Measurements from ENCODE around the gene LILRB2.
"Not testable (repeated sequence)": the region's sequence is repeated elsewhere in the genome, so short reads cannot be mapped to it uniquely, and the experiment has no call there.

LILRB2 gene

DNA sequence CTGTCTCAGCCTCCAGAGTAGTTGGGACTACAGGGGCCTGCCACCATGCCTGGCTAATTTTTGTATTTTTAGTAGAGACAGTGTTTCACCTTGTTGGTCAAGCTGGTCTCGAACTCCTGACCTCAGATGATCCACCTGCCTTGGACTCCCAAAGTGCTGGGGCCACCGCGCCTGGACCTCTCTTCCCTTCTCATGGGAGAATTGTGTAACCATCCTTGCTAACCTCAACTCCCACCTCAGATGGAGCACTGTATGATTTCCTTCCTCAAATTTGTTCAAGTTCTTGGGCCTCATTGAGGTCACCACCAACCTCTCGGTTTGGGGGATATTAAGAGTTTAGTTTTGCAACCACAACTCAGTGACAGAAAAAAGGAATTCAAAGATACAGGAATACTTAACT is 21.3 kb upstream of the LILRB2 start:
- no peak for DNase-seq (ENCODE audit: low spot score)

DNA sequence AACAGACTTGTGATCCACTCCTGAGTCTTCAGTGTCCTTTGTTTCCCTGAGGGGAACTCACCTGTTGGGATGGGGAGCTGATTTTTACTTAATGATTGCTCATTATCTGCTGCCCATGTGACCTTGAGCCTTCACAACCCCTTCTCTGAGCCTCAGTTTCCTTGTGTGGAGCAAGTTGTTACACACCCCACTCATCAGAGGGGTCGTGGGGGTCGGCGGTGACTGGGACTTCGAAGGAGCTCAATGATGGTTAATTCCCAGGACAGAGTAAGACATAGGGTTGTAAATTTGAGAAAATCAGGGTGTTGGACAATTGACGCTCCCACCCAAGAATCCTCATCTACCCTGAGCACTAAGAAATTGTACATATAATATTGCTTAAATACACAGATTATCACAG is 18.6 kb upstream of the LILRB2 start:
- DNase-seq (ENCODE audit: low spot score): no peak

DNA sequence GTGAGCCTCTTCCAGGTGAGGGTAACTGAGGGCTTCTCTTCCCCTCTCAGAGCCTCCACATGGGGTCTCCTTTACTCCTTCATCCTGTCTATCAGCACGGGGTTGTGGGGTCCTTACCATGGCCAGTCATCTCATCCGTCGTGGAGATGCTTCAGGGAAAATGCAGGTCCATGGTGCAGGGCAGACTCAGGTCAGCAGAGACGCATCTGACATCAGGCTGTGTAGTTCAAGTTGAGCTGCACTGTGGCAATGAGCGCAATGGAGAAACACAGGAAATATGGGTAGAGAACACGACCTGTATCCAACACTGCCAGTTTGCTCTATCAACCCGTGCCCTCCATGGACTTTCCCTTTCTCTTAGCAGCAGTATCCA is 18.2 kb upstream of the LILRB2 start:
- DNase-seq (ENCODE audit: low spot score): no peak

DNA sequence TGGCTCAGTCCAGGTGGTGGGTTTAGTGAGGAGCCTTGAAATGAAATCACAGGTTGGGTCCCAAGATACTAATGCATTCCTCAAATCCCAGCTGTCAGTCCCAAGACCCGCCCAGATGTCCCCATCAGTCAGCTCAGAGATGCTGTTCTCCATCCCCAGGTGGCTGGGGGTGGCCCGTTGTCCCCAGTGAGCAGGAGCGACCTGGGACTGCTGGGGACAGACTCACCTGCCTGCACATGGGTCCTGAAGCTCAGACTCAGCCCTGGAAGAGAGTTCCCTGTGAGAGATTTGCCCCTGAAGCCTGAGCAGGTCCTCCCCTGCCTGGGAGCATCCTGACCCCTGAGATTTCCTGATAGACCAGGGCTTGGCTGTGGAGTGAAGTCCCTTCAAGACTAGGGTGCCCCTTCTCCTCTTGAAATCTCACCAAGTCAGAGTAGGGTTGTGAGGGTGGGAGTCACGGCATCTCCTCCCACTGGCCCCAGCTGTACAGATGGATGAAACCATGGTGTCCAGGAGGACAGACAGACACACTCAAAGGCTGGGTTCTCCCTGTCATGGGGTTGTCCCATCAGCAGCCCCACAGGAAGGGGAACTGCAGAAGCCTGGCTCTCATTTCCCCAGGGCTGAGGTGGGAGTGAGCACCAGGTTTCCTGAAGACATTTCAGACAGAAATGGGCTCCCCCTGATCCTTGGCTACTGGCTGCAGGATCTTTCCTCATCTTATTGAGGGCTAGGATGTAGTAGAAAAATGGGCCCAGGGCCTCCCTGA is 17.6 kb upstream of the LILRB2 start:
- no peak for DNase-seq (ENCODE audit: low spot score)

DNA sequence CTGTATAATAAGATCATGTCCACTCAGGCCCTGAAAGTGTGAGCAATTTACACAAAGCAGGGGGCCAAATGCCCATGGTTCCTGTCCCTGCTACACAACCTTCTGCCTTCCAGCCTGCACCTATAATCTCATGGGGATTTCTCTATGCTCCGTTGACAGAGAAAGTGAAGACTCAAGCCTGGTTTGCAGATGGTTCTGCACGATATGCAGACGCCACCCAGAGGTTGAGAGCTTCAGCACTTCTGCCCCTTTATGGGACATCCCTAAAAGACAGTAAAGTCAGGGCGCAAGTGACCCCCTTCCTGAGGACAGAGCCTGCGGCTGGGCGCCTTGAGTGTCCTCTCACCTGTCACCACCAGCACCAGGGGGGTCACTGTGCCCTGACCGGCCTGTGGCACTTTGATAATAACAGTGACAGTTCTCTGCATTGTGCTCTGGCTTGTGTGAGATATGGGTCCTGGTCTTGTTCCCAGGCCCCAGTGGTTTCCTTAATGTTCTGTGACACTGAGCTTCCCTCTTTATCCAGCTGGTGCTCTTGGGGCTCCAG is 16.9 kb upstream of the LILRB2 start:
- DNase-seq (ENCODE audit: low spot score): no peak

DNA sequence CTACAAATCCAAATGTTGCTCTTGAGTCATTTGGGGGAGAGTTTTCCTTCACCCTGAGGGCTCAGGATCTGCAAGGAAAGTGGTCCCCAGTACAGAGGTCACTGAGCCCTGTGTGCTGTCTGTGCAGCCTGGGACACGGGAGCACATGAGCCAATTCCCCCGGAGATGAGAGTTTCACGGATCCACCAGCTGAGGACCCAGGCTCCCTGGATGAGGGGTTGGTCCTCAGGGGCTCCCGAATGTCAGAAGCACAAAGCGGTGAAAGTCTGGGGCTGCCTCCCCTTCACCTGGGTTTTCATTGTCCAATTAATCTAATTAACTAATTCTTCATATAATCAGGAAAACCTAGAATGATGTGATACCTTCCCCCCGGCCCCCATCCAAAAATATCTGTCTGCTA is 13.6 kb upstream of the LILRB2 start:
- DNase-seq (ENCODE audit: low spot score): no peak

DNA sequence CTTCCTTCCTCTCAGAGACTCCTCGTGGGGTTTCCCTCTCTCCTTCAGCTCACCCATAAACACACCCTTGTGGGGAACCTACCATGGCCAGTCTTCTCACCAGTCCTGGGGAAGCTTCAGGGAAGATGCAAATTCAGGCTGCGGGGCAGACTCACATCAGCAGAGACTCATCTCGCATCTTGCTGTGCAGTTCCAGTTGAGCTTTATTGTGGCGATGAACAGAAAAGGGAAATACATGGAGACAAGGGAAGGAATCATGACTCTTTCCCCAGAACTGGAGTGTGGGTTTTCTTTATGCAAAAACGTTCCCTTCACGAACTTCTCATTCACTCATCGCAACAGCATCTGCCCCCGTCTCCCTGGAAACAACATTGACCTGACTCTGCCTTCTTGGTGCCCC is 8.2 kb upstream of the LILRB2 start:
- DNase-seq (ENCODE audit: low spot score): not testable (repeated sequence)

DNA sequence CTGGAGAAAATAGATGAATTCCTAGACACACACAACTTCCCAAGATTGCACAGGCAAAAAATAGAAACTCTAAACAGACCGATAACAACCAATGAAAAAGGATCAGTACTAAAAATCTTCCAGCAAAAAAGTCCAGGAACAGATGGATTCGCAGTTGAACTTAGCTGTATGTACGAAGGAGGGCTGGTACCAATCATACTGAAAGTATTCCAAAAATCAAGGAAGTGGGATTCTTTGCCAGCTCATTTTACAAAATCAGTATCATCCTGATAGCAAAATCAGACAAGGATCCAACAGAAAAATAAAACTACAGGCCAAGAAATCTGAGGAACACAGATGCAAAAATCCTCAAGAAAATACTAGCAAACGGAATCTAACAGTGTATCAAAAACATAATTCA is 6.5 kb upstream of the LILRB2 start:
- DNase-seq (ENCODE audit: low spot score): peak; percentile 28

DNA sequence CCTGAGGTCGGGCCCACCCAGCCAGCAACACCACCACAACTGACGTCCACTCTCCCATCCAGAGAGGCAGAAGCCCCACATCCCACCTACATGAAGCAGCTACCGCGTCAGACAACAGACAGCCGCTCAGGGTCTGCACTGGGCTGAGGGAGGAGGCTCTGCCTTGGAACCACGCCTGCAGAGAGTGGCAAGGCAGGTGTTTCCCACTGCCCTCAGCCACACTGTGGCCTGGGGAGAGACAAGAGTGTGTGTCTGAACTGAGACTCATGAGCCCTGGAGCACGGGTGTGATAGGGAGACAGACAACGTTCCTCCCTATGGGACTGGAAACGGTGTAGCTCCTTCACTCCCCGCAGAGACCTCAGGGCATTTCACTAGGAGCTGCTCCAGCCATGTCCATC is 5.4 kb upstream of the LILRB2 start:
- not testable (repeated sequence) for DNase-seq (ENCODE audit: low spot score)

DNA sequence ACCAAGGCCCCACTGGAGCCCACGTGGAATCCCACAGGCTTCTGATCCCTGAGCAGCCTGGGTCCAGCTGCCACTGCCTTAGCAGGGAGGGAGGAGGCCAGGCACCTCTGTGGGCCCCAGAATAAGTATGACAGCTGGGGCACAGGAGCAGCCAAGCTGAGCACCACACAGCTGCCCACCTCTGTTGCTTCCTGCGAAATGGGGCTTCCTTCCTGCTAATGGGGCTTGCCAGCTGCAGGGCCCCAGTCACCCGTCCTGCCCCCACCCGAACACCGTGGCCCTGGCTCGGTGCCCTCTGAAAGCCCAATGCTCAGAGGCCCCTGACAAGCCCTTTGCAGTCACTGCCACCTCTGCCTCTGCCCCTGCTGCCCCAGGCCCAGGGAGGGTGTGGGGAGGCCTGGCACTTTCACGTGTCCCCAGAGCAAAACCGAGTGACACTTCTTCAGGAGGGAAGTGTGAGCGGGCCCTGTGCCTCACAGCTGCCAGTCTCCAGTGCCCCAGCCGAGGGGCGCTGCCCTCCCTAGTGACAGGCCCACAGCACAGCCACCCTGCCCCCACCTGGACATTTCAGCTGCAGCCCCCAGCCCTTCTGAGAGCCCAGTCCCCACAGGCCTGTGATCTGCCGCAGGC is 4.6 kb upstream of the LILRB2 start:
- DNase-seq (ENCODE audit: low spot score): not testable (repeated sequence)

DNA sequence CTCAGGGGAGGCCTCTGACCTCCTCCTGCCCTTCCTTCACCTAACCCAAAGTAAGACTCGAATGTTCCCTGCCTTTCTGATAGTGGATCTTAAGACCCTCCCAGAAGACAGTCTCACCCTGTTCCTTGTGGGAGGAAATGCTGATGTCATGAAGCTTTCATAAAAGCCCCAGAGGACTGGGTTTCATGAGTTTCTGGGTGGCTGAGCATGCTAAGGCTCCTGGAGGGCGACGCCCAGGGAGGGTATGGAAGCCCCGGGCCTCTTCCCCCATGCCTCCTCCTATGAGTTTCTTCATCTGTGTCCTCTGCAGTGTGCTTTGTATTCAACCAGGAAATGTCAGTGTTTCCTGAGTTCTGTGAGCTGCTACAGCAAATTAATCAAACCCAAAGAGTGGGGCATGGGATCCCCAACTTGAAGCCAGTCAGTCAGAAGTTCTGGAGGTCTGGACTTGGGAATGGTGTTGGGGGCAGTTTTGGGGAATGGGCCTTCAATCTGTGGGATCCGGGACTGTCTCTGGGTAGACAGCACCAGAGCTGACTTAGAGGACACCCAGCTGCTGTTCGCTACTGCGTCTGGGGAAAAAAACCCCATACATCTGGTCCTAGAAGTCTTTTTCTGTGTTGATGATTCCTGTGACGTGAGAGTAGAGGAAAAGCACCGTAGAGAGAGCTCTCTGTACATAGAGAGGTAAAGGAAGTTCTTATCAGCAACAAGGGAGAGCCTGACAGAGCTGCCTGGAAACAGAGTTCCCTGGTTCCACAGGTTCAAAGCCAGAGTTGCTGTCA is 2.0 kb upstream of the LILRB2 start:
- DNase-seq (ENCODE audit: low spot score): no peak

DNA sequence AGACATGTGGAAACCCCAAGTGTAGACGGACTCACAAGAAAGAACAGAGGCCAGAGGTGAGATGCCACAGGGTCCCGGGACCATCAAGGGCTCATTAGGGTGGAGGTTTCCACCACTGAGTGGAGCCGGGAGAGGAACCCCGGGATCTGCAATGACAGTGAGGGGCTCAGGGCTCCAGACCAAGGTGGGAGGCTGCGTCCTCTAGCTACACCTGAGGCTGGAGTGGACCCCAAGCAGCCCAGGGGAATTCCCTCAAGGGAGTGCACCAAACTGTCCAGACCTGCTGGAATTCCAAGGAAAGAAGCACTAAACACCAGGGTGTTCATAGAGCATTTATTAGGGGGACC is 792 bp upstream of the LILRB2 start:
- not testable (repeated sequence) for DNase-seq (ENCODE audit: low spot score)

DNA sequence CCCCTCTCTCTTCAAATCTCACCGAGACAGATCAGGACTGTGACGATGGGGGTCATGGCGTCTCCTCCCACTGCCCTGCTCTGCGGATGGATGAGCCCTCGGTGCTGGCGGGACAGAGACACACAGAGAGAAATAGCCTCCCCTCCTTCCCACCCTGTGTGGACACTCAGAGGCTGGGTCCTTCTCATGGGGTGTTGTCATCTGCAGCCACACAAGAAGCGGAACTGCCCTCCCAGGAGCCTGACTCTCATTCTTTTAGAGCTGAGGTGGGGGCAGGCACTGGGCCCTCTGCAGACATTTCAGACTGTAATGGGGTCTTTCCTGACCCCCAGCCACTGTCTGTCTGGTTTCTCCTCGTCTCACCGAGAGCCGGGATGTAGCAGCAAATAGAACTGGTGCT is 469 bp downstream of the LILRB2 start:
- DNase-seq (ENCODE audit: low spot score): not testable (repeated sequence)

DNA sequence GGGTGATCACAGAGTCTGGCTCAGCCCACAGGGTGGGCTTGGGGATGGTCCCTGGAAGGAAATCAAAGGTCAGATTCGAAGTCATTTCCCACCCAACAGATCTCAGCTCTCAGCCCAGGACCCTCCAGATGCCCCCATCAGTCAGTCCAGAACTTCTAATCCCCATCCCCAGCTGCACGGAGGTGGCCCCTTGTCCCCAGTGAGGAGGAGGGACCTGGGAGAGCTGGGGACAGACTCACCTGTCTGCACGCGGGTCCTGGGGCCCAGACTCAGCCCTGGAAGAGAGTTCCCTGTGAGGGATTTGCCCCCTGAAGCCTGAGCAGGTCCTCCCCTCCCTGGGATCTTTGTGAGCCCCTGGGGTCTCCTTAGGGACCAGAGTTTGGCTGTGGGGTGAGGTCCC is 885 bp downstream of the LILRB2 start:
- not testable (repeated sequence) for DNase-seq (ENCODE audit: low spot score)

DNA sequence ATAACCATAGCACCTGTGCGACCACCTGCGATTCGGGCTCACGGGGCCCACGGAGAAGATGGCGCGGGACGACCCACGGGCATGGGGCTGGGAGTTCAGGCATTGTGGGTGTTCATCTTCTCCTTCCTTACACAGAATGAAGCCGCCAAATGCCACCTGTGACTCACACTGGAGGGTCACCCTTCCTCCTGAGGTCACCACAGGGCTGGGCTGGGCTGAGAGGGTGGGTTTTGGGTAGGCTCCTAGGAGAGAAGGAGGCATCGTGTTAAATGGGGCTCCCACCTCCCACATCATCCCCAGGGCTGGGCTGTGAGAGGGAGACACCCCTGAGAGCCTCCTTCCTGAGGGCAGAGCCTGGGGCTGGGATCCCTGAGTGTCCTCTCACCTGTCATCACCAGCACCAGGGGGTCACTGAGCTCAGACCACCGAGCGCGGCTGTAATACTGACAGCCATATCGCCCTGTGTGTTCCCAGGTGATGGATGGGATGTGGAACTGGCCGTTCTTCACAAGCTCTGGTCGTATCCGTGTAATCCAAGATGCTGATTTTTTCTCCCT is 1.4 kb downstream of the LILRB2 start:
- no peak for DNase-seq (ENCODE audit: low spot score)

DNA sequence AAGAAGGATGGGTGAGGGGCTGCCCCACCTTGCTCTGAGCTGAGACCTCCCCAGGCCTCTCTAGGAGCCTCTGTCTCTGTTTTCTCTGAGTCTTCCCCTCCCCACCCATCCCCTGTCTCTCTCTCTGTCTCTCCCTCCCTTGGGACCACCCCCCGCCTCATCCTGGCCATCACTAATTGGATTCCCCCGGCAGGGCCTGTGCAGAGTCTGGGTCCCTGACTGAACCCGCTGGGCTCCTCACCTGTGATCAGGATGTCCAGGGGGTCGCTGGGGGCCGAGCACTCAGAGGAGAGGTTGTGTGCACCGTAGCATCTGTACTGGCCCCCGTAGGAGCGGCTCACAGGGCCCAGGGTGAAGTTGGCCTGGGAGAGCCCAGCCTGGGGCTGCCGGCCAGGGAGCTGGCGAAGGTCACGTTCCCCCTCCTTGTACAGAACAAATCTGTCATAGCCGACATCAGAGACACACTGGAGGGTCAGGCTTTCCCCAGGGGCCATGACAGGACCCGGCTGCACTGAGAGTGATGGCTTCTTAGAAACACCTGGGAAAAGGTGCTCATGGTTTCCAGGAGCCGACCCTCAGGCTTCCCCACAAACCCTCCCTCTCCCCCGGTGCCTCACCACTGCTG is 2.2 kb downstream of the LILRB2 start:
- not testable (repeated sequence) for DNase-seq (ENCODE audit: low spot score)

DNA sequence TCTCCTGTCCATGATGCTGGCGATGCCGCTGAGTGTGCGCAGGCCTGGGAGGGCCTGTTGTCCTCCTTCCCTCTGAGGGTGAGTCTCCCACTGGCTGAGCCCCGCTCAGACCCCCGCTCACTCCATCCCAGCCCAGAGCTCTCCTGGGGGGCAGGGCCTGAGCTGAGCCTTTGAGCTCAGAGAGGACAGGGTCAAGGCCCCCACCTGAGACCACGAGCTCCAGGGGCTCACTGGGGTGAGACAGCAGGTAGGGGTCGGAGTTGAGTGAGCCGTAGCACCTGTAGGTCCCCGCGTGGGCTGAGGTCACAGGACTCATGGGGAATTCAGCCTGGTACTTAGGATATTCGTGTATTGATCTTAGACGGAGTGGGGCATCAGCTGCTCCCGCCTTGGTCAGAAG is 2.9 kb downstream of the LILRB2 start:
- DNase-seq (ENCODE audit: low spot score): not testable (repeated sequence)

DNA sequence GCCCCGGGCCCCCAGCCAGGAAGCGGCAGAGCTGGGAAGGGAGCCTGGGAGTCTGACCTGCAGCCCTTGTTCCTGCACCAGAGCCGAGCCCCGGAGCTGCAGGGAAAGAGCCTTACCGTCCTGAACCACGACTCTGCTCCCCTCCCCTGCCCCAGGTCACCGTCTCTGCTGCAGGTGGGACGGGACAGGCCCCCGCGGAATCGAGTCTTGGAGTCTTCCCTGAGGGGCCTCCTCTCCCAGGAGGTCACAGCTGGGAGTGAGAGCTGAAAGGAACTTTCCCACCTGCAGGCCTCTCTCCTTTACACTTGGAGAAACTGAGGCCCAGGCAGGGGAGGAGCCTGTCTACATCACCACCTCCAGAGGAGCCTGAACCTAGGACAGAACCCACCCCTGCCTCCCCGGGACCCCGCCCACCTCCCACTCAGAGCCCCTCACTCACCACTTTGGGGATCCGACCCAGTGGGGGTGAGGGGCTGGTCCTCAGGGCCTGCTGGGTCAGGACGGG is 3.7 kb downstream of the LILRB2 start:
- not testable (repeated sequence) for DNase-seq (ENCODE audit: low spot score)

DNA sequence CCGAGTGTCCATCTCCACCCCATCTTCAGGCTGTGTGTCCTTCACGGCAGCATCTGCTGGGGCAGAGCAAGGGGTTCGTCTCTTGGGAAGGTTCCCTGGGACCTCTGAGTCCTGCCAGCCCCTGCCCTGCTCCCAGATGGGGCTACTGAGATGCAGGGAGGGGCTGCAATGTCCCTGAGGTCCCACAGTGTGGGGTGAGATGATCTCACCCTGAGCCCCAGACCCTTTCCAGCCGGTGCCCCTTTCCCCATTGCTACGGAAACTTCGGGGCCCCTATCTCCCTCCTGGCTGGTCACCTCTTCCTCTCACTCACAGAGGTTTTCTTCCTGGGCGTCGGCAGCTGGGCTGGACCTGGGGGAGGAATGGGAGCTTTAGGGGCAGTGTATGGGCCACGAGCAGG is 5.0 kb downstream of the LILRB2 start:
- no peak for DNase-seq (ENCODE audit: low spot score)

DNA sequence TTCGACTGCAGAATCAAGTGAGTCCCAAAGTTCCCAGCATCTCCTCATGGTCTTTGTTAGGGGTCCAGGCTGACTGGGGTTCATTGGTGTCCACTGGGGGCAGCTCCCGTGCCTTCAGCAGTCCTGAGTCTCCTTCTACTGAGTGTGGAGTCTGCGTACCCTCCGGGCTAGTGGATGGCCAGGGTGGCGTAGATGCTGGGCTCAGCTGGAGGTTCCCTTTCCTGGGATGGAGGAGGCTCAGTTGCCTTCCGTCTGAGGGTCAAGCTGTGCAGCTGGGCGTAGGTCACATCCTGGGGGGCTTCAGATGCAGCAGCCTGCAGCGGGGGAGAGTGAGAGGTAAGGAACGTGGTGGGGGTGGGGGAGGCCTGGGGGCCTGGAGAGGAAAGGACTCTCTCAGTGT is 6.4 kb downstream of the LILRB2 start:
- DNase-seq (ENCODE audit: low spot score): not testable (repeated sequence)

DNA sequence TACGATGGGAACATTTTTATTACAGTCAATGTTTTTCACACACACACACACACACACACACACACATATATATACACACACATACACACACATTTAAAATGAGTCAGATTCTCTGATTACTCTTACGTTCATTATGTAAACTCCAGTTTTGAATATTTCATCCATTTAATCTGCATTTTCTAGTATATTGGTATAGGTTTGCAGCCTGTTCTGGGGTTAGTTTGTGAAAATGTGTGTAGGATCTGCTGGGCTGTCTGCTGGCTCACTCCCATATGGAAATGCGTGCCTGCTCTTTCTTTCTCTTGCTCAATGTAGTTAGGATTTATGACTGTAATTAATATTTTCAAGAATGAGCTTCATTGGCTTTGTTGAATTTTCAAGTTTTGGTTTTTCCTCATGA is 7.1 kb downstream of the LILRB2 start:
- no peak for DNase-seq (ENCODE audit: low spot score)

DNA sequence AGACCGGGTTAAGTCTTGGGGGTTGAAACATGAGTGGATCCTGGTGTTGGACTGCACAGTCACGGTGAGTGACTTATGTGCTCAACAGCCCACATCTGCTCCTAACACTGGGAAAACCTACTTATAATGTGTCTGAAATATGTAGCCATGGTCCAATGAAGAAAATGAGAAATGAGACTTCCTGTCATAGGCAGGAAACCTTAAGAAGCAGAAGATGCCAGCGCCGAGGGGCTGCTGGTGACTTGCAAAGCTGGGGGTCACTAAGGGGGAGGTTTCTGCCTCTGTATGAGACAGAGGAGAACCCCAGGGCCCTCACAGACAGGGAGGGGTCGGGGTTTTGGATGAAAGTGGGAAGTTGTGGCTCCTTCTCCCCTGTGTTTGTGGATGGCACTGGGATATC is 8.7 kb downstream of the LILRB2 start:
- not testable (repeated sequence) for DNase-seq (ENCODE audit: low spot score)

Data from AG08396 (cell line).